HG03103 (cell line): ENCODE measurements around the gene PLS3.
"Not testable (repeated sequence)": the region's sequence is repeated elsewhere in the genome, so short reads cannot be mapped to it uniquely, and the experiment has no call there.

Source experiments
- ATAC-seq: cut with Tn5 transposase; IDR thresholded peaks from one replicate; pipeline ENCODE4 v1.9.1; 2021; ENCODE audit warnings: low read depth; ENCODE audit not compliant: unreplicated experiment

The PLS3 gene, protein sequence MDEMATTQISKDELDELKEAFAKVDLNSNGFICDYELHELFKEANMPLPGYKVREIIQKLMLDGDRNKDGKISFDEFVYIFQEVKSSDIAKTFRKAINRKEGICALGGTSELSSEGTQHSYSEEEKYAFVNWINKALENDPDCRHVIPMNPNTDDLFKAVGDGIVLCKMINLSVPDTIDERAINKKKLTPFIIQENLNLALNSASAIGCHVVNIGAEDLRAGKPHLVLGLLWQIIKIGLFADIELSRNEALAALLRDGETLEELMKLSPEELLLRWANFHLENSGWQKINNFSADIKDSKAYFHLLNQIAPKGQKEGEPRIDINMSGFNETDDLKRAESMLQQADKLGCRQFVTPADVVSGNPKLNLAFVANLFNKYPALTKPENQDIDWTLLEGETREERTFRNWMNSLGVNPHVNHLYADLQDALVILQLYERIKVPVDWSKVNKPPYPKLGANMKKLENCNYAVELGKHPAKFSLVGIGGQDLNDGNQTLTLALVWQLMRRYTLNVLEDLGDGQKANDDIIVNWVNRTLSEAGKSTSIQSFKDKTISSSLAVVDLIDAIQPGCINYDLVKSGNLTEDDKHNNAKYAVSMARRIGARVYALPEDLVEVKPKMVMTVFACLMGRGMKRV

DNA sequence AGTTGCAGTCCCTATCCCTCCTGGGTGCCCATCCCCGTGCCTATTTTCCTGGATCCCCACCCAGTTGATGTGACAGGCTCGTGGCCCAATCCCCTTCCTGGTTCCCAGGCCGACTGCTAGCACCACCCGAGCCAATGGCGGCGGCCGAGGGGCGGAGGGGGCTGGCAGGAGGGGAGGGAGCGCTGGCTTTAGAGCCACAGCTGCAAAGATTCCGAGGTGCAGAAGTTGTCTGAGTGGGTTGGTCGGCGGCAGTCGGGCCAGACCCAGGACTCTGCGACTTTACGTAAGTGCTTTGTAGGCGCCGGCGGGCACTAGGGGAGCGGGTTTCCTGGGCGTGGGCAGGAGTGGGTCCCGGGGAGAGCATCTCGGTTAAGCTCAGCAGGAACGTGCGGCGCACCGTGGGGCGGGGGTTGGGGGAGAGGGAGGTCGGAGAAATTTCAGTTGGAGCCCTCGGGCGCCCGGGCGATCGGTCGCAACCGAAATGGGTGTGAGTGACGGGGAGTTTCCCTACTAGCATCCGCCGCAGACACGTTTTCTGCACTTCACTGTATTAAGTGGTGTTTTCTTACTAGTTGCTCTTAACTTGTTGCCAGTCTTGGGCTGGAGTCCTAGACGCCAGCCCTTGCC, at the start of gene PLS3:
TSS of gene PLS3 (plus strand) at position 197 of the 627 bp plus-strand sequence. CDS start 49,077 bp downstream, outside the sequence.
- ATAC-seq = peak; percentile 55

DNA sequence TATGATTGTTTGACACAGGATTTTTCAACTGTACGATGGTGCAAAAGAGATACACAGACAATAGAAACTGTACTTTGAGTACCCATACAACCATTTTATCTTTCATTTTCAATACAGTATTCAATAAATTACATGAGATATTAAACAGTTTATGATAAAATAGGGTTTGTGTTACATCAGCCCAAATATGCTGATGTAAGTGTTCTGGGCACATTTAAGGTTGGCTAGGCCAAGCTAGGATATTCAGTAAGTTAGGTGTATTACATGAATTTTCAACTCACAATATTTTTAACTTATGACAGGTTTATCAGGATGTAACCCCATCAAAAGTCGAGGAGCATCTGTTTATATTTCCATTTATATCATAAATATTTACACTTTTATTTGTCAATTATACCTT, 42.9 kb upstream of the PLS3 start:
- no peak for ATAC-seq

DNA sequence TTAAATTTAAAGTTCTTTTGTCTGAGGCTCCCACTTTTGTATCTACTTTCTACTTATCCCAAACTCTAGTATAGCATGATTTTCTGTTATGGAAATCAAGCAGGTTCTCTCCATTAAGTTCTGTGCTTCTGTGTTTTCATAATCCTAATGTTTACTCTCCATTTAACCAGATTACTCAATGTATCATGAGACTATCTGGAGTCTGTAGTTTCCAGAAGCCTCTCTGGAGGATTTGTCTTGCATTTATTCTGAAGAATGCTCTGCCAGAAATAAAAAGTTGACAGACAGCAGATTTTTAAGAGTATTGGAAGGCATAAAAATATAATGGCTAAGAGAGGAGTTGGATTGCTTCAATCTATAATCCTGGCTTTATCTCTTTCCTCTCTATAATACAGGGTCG, 39.2 kb upstream of the PLS3 start:
- ATAC-seq = no peak

DNA sequence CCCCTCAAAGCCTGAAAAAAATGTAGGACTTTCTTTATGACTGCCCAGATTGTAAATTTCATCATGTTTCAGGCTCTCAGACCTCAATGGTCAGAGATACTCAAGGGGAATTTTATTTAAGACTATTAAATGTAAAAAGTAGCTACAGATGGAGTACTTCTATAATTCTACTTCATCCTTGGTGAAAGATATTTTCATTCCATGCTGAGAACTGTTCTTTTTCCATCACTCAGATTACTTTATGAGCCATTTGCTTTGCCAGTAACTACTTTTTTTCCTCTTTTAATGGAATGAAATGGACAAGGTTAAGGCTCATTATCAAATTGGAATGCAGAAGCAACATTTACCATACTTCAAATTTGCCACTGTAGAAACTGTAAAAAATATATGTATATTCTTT, 38.0 kb upstream of the PLS3 start:
- no peak for ATAC-seq

DNA sequence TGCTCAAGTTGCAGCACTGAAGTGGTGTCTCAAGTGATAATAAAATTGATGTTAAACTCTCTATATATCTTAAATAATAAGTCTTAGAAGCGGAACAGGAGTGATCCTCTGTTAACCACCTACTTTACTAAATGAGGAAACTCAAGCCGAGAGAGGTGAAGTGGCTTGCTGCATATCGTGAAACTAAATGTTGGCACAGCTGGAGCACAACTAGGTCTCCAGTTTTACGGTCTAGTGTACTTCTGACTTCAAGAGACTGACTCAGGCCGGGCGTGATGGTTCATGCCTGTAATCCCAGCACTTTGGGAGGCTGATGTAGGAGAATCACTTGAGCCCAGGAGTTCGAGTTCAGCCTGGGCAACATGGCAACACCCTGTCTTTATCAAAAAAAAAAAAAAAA, 35.5 kb upstream of the PLS3 start:
- no peak for ATAC-seq

DNA sequence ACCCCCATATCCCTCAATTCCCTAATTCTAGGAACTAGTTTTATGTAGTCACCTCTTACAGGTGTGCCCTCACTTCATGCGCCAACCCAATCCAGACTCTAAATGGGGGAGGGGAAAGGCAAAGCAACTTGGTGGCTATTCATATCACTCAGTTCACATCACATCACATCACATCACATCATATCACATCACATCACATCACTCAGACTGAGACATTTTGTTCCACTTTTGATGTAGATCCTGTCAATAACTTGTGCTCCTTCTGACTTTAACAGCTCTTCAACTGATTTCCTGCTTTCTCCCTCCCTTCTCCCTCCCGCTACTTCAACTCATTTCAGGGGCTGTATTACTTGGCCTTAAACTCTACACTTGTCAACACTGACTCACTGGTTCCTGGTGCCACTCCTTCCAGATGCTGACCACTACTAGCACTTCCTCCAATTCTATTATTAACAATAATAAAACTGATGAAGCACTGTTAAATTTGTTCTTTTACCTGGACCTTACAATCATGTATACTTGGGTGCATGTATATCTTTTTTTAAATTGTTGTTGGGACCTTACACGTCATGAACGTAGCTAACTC, 29.1 kb upstream of the PLS3 start:
- no peak for ATAC-seq

DNA sequence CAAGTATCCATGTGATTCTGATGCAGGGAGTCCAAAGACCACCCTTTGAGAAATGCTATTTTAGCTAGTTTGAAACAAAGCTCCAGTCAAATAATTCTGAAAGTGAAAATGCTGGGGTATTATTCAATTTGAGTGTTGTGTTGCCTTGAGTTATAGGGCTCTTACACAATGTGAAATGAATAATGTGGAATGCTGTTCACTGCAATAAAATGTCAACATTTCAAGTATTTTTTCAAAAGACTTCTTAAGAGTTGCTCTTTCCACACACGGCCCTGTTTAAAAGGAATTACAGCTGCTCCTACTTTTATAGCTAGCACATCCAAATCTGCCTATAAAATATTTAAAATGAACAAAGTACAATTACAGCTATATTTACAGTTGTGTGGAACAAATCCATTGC, 27.5 kb upstream of the PLS3 start:
- ATAC-seq = no peak

DNA sequence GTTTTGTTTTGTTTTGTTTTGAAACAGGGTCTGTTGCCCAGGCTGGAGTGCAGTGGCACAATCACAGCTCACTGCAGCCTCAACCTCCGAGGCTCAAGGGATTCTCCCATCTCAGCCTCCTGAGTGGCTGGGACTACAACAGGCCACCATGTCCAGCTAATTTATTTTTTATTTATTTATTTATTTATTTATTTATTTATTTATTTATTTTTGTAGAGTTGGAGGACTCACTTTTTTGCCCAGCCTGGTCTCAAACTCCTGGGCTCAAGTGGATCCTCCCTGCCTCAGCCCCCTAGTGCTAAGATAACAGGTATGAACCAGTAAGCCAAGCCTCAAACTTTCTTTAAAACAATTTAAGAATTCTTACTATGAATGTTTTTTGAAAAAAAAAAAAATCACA, 26.6 kb upstream of the PLS3 start:
- no peak for ATAC-seq

DNA sequence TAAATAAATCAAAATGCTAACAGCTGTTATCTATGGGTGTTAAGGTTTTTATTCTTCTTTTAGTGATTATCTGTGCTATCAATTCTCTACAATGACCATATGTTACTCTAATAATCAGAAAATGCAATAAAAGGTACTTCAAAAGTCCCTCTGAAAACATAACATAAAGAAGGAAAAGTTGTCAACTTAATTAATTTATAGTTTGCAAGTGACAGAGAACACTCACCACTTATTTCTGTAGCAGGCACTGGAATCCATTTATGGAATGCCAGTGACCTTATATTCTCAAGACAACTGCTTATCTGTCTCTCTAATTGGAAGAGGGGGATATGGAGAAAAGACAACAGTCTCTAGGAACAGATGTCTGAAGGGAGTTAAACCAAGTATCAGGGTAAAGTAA, 25.6 kb upstream of the PLS3 start:
- no peak for ATAC-seq

DNA sequence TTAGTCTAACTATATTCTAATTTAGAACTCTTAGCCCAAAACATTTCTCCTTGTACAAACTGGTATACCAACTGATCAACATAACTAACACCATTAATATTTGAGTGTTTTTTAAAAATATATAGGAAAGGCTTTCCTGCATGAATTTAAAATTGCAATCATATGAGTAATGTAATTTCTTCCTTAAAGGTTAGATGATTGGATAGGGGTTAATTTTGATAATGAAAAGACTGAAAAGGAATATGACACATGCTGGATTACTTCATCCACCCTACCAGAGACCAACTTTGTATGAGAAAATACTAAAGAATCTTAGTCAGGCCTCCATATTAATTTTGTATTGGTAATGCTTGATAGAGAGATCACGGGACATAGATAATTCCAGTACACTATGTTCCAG, 25.1 kb upstream of the PLS3 start:
- no peak for ATAC-seq

DNA sequence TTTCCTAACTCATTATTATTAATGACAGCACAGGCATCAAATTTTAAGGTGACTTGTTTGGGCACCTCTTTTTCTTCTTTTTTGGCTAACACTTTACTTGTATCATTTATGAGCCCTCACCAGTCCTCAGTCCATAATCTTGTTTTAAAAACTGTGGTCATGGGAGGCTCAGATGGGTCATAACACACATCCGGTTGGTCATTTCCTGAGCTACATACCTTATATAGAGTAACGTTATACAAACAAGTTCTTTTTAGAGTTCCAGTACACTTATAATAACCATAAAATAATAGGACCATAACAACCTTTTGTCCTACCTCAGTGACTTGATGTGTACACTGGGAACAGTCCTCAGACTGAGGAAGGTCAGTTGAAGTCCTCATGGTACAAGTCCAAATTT, 21.1 kb upstream of the PLS3 start:
- no peak for ATAC-seq

DNA sequence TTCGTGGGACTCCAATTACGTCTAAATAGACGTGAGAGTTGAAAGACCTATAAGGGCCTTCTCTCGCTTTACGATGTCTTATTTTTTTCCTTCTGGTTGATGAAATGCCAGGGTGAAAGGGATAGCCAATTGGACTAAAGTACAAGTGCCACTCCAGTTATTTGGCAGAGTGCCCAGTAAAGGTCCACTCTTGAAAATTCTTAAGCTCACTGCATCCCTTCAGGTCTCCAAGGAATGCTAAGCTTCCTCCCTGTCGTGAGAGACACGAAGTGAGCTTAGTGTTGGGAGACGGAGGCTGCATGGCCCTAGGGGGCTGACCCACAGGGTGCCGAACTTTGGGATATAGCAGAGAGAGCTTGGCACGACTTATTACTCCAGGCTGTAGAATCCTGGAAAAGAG, 19.9 kb upstream of the PLS3 start:
- not testable (repeated sequence) for ATAC-seq

DNA sequence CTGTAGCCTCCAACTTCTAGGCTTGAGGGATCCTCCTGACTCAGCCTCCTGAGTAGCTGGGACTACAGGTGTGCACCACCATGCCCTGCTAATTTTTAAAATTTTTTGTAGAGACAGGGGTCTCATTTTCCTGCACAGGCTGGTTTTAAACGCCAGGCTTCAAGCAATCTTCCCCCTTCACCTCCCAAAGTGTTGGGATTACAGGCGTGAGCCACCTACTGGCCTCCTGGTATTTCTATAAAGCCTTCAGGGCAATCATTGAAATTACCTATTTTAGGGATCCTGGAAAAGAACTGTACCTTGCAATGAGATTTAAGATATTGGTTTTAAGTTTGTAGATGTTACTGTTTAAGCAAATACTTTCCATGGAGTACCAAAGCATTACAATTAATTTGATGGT, 13.5 kb upstream of the PLS3 start:
- no peak for ATAC-seq

DNA sequence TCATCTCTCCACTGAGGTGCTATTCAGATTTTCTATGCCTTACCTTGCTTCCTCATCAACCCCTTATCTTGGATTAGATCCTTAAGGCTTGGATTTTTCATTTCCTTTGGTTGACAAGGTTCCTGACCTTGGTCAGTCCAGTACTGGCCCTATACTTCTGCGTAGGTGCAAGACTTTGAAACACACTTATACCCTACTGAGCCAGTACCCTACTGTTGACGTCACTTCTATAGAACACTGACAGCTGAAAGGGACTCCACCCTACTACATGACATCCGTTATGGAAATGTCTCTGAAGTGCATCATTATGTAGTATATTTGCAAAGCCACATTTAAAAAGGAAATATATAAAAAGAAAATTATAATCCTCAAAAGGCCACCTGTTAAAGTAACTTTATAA, 12.0 kb upstream of the PLS3 start:
- ATAC-seq = no peak

DNA sequence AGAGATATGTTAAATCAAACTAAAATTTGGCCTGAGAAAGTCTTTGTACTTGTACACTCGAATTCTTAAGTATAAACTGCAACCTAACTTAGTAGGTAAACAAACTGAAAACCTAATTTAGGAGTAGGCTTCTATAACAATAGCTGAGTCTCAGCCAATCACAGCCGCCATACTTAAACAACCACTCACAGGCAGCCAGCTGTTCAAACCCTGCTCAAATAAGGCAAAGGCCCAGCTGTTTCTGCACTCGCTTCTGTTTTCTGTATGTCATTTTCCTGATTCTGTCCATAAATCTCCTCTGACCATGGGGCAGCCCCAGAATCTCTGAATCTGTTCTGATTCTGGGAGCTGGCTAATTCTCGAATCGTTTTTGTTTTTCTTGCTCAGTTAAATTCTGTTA, 7.8 kb upstream of the PLS3 start:
- ATAC-seq = no peak

DNA sequence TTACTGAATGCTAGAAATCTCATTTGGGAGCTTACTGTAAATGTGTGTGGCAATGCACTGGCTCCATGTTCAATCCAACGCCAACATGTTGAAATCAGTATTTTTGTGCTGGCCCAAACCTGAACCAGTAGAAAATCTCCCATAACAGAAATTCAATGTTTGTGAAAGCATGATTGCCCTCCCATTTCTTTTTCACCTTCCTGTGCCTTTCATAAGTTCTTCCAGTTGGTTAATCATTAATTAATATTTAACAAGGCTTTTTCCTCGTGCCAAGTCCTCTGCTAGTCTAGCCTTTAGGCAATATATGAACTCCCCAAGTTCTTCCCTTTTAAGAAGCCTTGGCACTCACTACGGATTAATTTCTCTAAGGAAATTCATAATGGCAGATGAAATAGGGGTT, 1.3 kb upstream of the PLS3 start:
- ATAC-seq = no peak

DNA sequence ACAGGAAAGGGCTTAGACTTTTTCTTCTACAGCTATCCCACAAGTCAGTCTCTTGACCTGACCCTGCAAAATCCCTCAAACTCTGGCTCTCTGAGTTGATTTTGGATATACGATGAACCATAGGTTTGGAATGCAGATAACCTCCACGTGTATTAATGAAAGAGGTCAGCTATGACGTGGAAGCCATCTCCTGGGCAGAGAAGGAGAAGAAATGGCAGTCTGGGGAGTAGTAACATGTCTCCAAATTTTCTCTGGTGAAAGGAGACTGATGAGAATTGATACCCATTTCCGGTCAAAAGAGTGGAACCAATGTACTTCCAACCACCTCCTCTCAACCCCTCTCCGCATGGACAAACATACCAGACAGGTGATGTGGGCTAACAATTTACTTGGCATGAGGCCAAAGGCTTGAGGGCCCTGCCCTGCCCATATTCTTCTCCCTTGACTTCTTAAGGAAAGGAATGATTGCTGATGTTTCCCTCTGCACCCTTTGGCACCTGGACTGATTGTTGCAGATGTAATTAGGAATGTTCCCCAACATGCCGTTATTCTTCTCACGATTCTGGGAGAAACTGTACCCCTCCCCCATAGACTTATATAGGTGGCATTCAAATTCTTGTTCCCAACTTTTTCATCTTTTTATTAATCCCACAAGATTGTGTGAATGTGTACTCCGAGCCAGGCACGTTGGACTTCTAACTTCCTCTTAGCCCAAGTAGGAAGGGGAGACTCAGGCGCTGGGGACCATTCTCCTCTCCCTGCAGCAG, 580 bp upstream of the PLS3 start:
- ATAC-seq = no peak

DNA sequence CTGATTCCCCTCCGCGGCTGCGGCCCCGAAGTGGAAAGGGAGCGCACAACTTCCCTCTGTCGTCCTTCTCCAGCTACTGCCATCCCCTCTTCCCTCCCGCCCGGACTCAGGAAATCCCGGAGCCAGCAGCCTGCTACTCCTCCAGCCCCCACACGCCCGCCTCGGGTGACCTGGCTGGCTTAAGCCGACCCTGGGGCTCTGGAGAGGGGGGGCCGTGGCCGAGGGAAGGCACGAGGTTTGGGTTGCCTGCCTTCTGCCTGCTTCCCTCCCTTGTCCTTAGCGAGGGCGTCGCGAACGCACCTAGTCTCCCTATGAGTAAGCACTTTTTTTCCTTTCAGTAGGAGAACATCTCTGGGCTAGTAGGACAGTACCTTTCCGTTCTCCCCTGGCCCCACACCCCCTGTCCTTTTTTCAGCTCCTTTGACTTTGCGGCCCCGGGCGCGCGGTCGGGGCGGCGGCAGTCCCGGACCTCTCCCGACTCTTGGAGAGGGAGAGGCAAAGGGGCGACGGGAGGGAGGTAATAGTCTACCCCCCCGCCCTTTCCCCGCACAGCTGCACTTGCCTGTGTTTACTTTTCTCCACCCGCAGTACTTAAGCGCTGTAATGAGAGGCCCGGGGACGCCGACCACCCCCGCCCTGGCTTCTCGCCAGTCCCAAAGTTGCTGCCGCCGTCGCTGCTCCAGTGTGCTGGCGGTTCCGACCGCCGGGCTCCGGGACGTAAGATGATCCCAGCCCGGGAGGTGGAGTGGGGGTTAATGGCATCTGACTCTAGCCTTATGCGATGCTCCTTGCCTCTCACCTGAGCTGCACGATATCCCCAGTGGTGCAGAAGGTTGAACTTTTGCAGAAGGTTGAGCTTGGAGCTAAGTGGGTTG, 868 bp downstream of the PLS3 start:
- peak; percentile 28 for ATAC-seq

DNA sequence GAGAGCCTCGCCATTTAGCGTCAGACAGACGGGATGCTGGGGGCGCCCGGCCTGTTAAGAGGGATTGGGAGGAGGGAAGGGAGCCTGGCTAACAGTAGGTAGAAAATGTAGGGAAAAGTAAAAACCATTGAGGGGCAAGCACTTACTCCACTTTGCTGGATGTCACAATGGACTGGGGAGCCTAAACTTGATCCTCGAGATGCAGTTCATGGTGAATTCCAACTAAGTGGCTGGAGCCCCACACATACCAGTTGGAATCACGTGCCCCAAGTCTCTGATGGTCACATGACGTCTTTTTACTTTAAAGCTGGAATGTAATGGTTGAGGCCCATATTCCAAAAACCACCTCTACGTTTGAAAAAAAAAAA, 1.5 kb downstream of the PLS3 start:
- ATAC-seq = no peak

DNA sequence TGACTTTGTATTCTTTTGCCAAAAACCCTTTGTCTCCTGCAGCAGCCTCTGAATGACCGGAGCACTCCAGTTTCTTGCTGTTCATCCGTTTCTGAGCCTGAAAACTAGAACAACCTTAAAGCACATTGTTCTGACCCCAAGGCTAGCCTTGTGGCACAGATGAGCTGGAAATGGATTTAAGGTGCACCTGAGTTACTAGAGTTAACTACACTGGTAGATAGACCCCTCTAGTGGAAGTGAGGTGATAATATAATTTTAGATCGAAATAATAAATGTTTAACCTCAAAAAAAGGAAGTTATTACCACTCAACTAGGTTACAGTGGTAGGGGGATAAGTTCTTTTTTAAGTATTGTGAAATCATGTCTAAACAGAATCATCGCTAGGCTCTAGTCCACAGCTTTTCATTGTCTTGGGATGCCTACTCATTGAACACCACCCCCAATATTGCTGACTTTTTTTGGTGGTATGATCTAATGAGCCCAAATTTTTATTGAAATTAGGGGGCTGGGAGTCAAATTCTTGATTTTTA, 2.7 kb downstream of the PLS3 start:
- ATAC-seq = no peak
